Measurements from ENCODE around the gene L3MBTL4.
"Not testable (repeated sequence)": the region's sequence is repeated elsewhere in the genome, so short reads cannot be mapped to it uniquely, and the experiment has no call there.

L3MBTL4 gene

GRCh38 chr18:6079406-6079805, 335.3 kb downstream of the L3MBTL4 start:
- DNase-seq = no peak

GRCh38 chr18:6078877-6079276, 335.8 kb downstream of the L3MBTL4 start:
- no peak for DNase-seq

- DNase-seq = not testable (repeated sequence)
Measured at GRCh38 chr18:6072423-6072822, 342.3 kb downstream of the L3MBTL4 start.

- DNase-seq = no peak
Measured at GRCh38 chr18:6069539-6069938, 345.2 kb downstream of the L3MBTL4 start.

- DNase-seq = no peak
Measured at GRCh38 chr18:6069103-6069502, 345.6 kb downstream of the L3MBTL4 start.

- DNase-seq = no peak
Measured at GRCh38 chr18:6060149-6060548, 354.6 kb downstream of the L3MBTL4 start.

GRCh38 chr18:6059551-6059950, 355.2 kb downstream of the L3MBTL4 start:
- no peak for DNase-seq

GRCh38 chr18:6058941-6059340, 355.8 kb downstream of the L3MBTL4 start:
- no peak for DNase-seq

GRCh38 chr18:6057604-6058003, 357.1 kb downstream of the L3MBTL4 start:
- DNase-seq = no peak

- no peak for DNase-seq
Measured at GRCh38 chr18:6056171-6056910, 358.4 kb downstream of the L3MBTL4 start.

GRCh38 chr18:6055711-6056110, 359.0 kb downstream of the L3MBTL4 start:
- no peak for DNase-seq

- no peak for DNase-seq
Measured at GRCh38 chr18:6054256-6054842, 360.4 kb downstream of the L3MBTL4 start.

GRCh38 chr18:6052449-6052913, 362.2 kb downstream of the L3MBTL4 start:
- DNase-seq = no peak

GRCh38 chr18:6047596-6047995, 367.1 kb downstream of the L3MBTL4 start:
- not testable (repeated sequence) for DNase-seq

GRCh38 chr18:6044773-6045172, 369.9 kb downstream of the L3MBTL4 start:
- DNase-seq = no peak

- no peak for DNase-seq
Measured at GRCh38 chr18:6044319-6044718, 370.4 kb downstream of the L3MBTL4 start.

GRCh38 chr18:6039055-6039454, 375.7 kb downstream of the L3MBTL4 start:
- no peak for DNase-seq

GRCh38 chr18:6031442-6031841, 383.3 kb downstream of the L3MBTL4 start:
- DNase-seq = no peak

GRCh38 chr18:6031002-6031401, 383.7 kb downstream of the L3MBTL4 start:
- DNase-seq = no peak

- DNase-seq = no peak
Measured at GRCh38 chr18:6024745-6025248, 389.9 kb downstream of the L3MBTL4 start.

- no peak for DNase-seq
Measured at GRCh38 chr18:6023551-6023950, 391.2 kb downstream of the L3MBTL4 start.

GRCh38 chr18:6022845-6023244, 391.9 kb downstream of the L3MBTL4 start:
- no peak for DNase-seq

GRCh38 chr18:6022074-6022444, 392.7 kb downstream of the L3MBTL4 start:
- DNase-seq = no peak

- no peak for DNase-seq
Measured at GRCh38 chr18:6021306-6022073, 393.2 kb downstream of the L3MBTL4 start.

All from stimulated activated CD4-positive, alpha-beta T cell treated with anti-CD3 and anti-CD28 coated beads, Interleukin-2, amount 100 ng/mL, for 24 hours (primary cell).